A673 (cell line): Measurements from ENCODE around the gene NAV1. TPM values are rescaled to one million over a fixed set of nuclear protein-coding genes. Genes with fewer than 3 reads are reported as not detected.

Experiments
- BruUV-seq: library from RNA; stranded (reverse); fragments of 400-500 nt; replicated peaks from 2 replicates; lab custom pipeline; 2021; lab: Mats Ljungman, UMichigan
- CTCF ChIA-PET: fragments of 300-600 bp; sonication (Branson Sonifier 250); formaldehyde crosslinking; loops from one replicate; lab custom pipeline; 2022; ENCODE audit warnings: antibody characterized with exemption; lab: Charles Lee
- POLR2A ChIA-PET: fragments of 300-600 bp; sonication (Branson Sonifier 250); formaldehyde crosslinking; loops from one replicate; lab custom pipeline; 2022; ENCODE audit warnings: antibody characterized with exemption; ENCODE audit not compliant: low non-redundant PET; lab: Charles Lee
- DNase-seq: peaks from one replicate; pipeline ENCODE4 v3.0.0-alpha.2; 2015; ENCODE audit warnings: low spot score
- H3K27ac ChIP-seq: fragments of 200-600 bp; sonication (generic); 2 replicates; pipeline ENCODE4 v1.5.1; 2016; ENCODE audit warnings: mixed run types, low read depth, mild to moderate bottlenecking, mixed read lengths, antibody characterized with exemption, low read length; ENCODE audit not compliant: poor library complexity, severe bottlenecking
- H3K27me3 ChIP-seq: fragments of 200-600 bp; sonication (generic); replicated peaks from 2 replicates; pipeline ENCODE4 v1.6.1; 2017; ENCODE audit warnings: mixed run types, low read depth, mild to moderate bottlenecking, mixed read lengths, antibody characterized with exemption, low read length; ENCODE audit not compliant: insufficient read depth, poor library complexity
- H3K36me3 ChIP-seq: fragments of 200-600 bp; sonication (generic); 2 replicates; pipeline ENCODE4 v1.6.1; 2016; ENCODE audit warnings: mixed run types, mild to moderate bottlenecking, mixed read lengths, antibody characterized with exemption, low read length; ENCODE audit not compliant: insufficient read depth, poor library complexity, severe bottlenecking
- H3K4me1 ChIP-seq: fragments of 200-600 bp; sonication (generic); 2 replicates; pipeline ENCODE4 v1.6.1; 2017; ENCODE audit warnings: mixed run types, mild to moderate bottlenecking, mixed read lengths, antibody characterized with exemption, low read length; ENCODE audit not compliant: insufficient read depth, poor library complexity, severe bottlenecking
- H3K4me3 ChIP-seq: fragments of 200-600 bp; sonication (generic); 2 replicates; pipeline ENCODE4 v1.5.1; 2016; ENCODE audit warnings: low read depth, mixed run types, mild to moderate bottlenecking, mixed read lengths, low read length; ENCODE audit not compliant: poor library complexity, severe bottlenecking
- H3K9me3 ChIP-seq: fragments of 200-600 bp; sonication (generic); 2 replicates; pipeline ENCODE4 v1.6.1; 2016; ENCODE audit warnings: mixed run types, low read depth, mild to moderate bottlenecking, mixed read lengths, antibody characterized with exemption, low read length; ENCODE audit not compliant: poor library complexity, severe bottlenecking
- CTCF ChIP-seq: fragments of 300-800, 200-600 bp; sonication (generic); conservative IDR thresholded peaks from 2 replicates; pipeline ENCODE4 v1.5.1; 2017; ENCODE audit warnings: low read depth, mild to moderate bottlenecking, antibody characterized with exemption, low read length, moderate library complexity, mixed read lengths
- EZH2 ChIP-seq: fragments of 200-600 bp; sonication (generic); IDR thresholded peaks from 2 replicates; pipeline ENCODE4 v1.6.1; 2017; ENCODE audit warnings: borderline replicate concordance, low read depth, mild to moderate bottlenecking, mixed read lengths, antibody characterized with exemption, low read length; ENCODE audit not compliant: poor library complexity, severe bottlenecking
- intact Hi-C: fragments of 100-400 bp; cut with micrococcal nuclease; formaldehyde crosslinking; loops from one replicate; pipeline ENCODE4 v1.10.0; 2022; ENCODE audit not compliant: unreplicated experiment
- total RNA-seq: library from RNA; stranded (reverse); gene quantifications from 2 replicates; pipeline ENCODE4 v1.2.3, GENCODE V29; 2021

Gene NAV1
- total RNA-seq, 1 experiment from 2014 or later: 48.2 TPM

- Histone ChIP-seq H3K27me3 (no peaks in the 10 kb centered on the region), H3K4me3 (no peak overlapping the region), H3K36me3 (no peaks in the 10 kb centered on the region), H3K9me3 (no peaks in the 10 kb centered on the region), H3K27ac (peak overlapping the region; percentile 43), H3K4me1 (peaks cover 54% of the 10 kb centered on the region)
- intact Hi-C loops: no loop called here
- POLR2A ChIA-PET: interaction anchor here (0.6 to 1.0 kb wide), 3 partner anchors 9 to 18 kb away, joined by 3 to 4 read pairs (median 3); no protein-coding TSS in a partner anchor
- DNase-seq: peak; percentile 70
- CTCF ChIA-PET: interaction anchor here (1.8 to 3.7 kb wide), 6 partner anchors 9 to 63 kb away, joined by 5 to 79 read pairs (median 22); no protein-coding TSS in a partner anchor
- BruUV-seq: no TSS peak
- TF ChIP-seq EZH2 (no peak), CTCF (no peak)
Measured at GRCh38 chr1:201511396-201511940, 27.5 kb upstream of the NAV1 start.

- DNase-seq: peak; percentile 64
- peak overlapping the region; percentile 43 for H3K27ac ChIP-seq
Measured at GRCh38 chr1:201511941-201512539, 26.9 kb upstream of the NAV1 start.

More at GRCh38 chr1:201511941-201512539, 26.9 kb upstream of the NAV1 start:
- BruUV-seq: no TSS peak
- intact Hi-C loops: loop anchor here (2.0 kb wide), 2 partner anchors 63 to 75 kb away; no protein-coding TSS in a partner anchor
- no peaks in the 10 kb centered on the region for H3K27me3 ChIP-seq
- ChIA-PET POLR2A (interaction anchor here (0.6 to 1.0 kb wide), 3 partner anchors 10 to 17 kb away, joined by 3 to 4 read pairs (median 3); no protein-coding TSS in a partner anchor), CTCF (interaction anchor here (0.6 to 3.7 kb wide), 14 partner anchors 9 to 470 kb away, joined by 3 to 79 read pairs (median 5); partner anchors contain the start of gene RNPEP)
- peaks cover 60% of the 10 kb centered on the region for H3K4me1 ChIP-seq
- TF ChIP-seq EZH2 (no peak), CTCF (no peak)
- no peaks in the 10 kb centered on the region for H3K36me3 ChIP-seq
- no peak overlapping the region for H3K4me3 ChIP-seq
- no peaks in the 10 kb centered on the region for H3K9me3 ChIP-seq
